HG03095 (cell line): Measurements from ENCODE around the gene CNIH2.
"Not testable (repeated sequence)": the region's sequence is repeated elsewhere in the genome, so short reads cannot be mapped to it uniquely, and the experiment has no call there.

ENCODE experiments used
- ATAC-seq: cut with Tn5 transposase; IDR thresholded peaks from one replicate; pipeline ENCODE4 v1.9.1; 2021; ENCODE audit warnings: moderate library complexity; ENCODE audit not compliant: unreplicated experiment

The CNIH2 gene

GRCh38 chr11:66313321-66314185, 35.6 kb downstream of the CNIH2 start:
- ATAC-seq: no peak

- no peak for ATAC-seq
These were observed 36.2 kb downstream of the CNIH2 start for GRCh38 chr11:66314186-66314501.

- no peak for ATAC-seq
These were observed 36.9 kb downstream of the CNIH2 start for GRCh38 chr11:66314561-66315497.

GRCh38 chr11:66315498-66315885, 37.5 kb downstream of the CNIH2 start:
- no peak for ATAC-seq

GRCh38 chr11:66315921-66316811, 38.2 kb downstream of the CNIH2 start:
- ATAC-seq: no peak

GRCh38 chr11:66316849-66317251, 38.9 kb downstream of the CNIH2 start, which contains the start of gene CD248:
CD248 (minus strand) TSS chr11:66317044; CDS start chr11:66317027, 17 bp downstream.
- ATAC-seq: no peak

GRCh38 chr11:66317322-66317722, 39.3 kb downstream of the CNIH2 start:
- ATAC-seq: no peak

- ATAC-seq: no peak
These were observed 40.0 kb downstream of the CNIH2 start for GRCh38 chr11:66317723-66318599.

GRCh38 chr11:66318600-66318970, 40.6 kb downstream of the CNIH2 start:
- ATAC-seq: no peak

- not testable (repeated sequence) for ATAC-seq
These were observed 42.3 kb downstream of the CNIH2 start for GRCh38 chr11:66320289-66320688.

GRCh38 chr11:66320748-66321147, 42.8 kb downstream of the CNIH2 start:
- ATAC-seq: not testable (repeated sequence)

- ATAC-seq: no peak
These were observed 43.6 kb downstream of the CNIH2 start for GRCh38 chr11:66321606-66322005.

GRCh38 chr11:66322732-66323427, 44.9 kb downstream of the CNIH2 start:
- no peak for ATAC-seq

- no peak for ATAC-seq
These were observed 45.7 kb downstream of the CNIH2 start for GRCh38 chr11:66323684-66324083.

- no peak for ATAC-seq
These were observed 46.7 kb downstream of the CNIH2 start for GRCh38 chr11:66324664-66325063.

- ATAC-seq: no peak
These were observed 47.3 kb downstream of the CNIH2 start for GRCh38 chr11:66325263-66325671.

- ATAC-seq: no peak
These were observed 48.5 kb downstream of the CNIH2 start for GRCh38 chr11:66326261-66327111.
